Activated CD8-positive, alpha-beta memory T cell treated with anti-CD3 and anti-CD28 coated beads, Interleukin-2, amount 50 U/mL, for 24 hours (primary cell): ENCODE data around the gene DLL4.

Source experiments
- DNase-seq: peaks from one replicate; pipeline ENCODE4 v3.0.0-alpha.2; 2020; ENCODE audit errors: extremely low read depth

DLL4 gene

GRCh38 chr15:40906091-40906990, 22.8 kb upstream of the DLL4 start:
- peak; percentile 39 for DNase-seq

DNA sequence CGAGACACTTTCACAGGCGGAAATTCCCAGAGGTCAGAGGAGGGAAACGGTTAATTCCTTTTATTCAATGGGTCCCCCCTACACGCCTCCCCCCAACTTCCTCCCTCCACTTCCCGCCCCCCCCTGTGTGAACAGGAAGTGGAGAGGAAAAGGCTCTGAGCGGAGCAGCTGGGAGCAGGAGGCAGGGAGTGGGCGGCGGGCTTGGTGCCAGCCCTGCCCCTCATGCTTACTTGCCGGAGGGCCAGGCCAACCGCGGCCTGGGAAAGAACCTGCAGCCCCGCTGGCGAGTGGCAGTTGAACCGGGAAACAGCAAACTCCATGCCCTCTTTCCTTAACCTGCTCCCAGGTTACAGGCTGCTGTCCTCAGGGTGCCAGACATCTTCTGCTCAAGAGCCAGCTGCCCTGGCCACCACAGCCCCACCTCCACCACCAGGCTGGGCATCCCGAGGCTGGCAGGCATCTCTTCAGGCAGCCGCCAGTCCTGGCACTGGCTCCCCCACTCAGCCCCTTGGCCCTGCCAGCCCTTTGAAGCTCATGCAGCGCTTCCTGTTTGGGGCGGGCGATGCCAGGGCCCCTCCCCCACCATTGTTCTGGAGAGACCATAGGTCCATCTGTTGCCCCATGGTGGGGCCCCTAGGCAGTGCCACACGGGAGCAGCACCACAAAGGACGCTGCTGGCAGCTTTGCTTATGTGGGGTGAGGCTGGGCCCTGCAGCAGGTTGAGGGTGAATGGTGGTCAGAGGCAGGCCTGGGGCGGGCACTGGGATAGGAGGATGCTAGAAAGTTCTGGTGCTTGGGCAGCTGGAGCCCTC, 21.9 kb upstream of the DLL4 start:
- DNase-seq: no peak

GRCh38 chr15:40908095-40908494, 21.0 kb upstream of the DLL4 start:
- DNase-seq: no peak

- DNase-seq: no peak
Observed at GRCh38 chr15:40909662-40910630, 19.2 kb upstream of the DLL4 start.

DNA sequence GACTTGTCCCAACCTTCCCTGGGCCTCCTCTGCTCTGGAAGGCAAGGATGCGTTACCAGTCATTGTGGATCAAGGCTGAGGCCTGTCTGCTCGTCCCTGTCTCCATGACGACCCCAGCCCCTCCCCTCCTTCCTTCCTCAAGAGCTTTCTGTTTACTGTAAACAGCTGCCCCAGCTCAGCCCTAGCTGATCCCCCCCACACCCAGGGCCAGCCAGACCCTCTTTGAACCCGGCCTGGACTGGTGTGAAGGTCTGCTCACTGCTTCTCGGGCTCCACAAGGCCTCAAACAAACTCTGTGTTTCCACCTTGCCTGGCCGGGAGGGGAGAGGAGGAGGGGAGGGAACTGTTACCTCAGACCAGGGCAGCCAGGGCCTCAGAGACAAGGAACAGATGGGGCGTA, 18.0 kb upstream of the DLL4 start:
- no peak for DNase-seq

- no peak for DNase-seq
Observed at GRCh38 chr15:40911693-40912092, 17.4 kb upstream of the DLL4 start.

GRCh38 chr15:40912478-40912877, 16.7 kb upstream of the DLL4 start:
- DNase-seq: no peak

GRCh38 chr15:40914013-40914412, 15.1 kb upstream of the DLL4 start:
- no peak for DNase-seq

- DNase-seq: no peak
Observed at GRCh38 chr15:40914486-40914885, 14.7 kb upstream of the DLL4 start.

- no peak for DNase-seq
Observed at GRCh38 chr15:40915116-40915661, 14.0 kb upstream of the DLL4 start.

DNA sequence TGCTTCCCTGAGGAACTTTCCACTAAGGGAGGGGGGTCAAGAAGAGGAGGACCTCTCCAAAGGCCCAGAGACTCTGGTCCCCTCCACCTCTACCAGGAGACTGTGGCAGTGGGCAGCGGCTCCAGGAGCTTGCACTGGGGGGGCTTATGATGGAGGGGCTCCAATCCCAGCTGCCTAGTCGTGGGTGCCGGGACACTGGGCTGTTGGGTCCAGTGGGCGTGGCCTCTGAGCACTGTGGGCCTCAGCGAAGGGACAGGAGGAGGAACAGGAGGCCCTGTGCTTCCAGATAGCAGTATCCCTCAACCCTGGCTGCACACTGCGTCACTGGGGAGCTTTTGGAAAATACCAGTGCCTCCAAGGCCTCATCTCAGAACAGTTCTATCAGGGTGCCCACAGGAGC, 13.5 kb upstream of the DLL4 start:
- DNase-seq: no peak

DNA sequence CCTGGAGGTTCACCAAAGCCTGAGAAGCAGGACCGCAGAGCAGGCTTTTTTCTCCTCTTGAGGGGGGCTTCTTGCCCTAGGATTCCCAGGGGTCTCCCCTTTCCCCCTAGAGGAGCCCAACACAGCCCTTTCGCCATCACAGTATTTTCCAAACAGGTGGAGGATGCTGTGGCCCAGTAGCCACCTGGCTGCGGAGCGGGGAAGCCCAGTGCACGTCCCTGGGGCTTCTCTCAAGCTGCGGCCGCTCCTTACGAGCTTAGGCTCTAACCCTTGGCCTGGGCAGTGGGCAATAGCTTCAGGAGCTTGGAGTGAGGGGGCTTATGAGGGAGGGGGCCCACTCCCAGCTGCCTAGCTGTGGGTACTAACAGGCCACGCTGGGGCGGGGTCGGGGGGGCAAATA, 11.6 kb upstream of the DLL4 start:
- no peak for DNase-seq

DNA sequence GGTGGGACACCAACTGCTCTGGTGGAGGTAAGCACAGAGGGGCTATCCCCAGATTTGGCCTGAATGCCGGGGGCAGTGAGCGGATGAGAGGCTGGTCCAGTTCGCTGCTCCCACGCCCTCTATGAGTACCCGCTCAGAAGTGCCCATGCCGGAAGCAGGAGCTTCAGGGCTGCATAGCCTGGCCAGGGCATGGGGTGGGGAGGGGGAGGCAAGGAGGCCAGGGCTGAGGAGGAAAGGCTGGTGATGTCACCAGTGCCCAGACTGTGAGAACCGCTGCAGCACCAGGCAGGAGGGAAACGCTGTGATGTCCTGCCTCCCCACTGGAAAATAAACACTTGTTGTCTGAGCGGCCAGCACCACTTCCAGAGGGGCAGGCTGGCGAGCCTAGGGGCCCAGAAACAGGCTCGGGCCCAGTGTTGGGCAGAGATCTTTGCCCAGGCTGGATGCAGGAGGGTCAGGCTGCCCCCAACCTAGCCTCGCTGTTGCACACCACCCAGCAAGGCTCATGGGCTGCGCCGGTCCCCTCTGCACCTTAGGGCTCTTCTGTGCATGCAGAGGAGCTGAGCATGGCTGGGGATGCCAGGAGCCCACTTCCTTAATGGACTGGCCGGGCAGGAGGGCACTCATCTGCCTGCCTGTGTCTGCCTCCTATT, 10.9 kb upstream of the DLL4 start:
- no peak for DNase-seq

DNA sequence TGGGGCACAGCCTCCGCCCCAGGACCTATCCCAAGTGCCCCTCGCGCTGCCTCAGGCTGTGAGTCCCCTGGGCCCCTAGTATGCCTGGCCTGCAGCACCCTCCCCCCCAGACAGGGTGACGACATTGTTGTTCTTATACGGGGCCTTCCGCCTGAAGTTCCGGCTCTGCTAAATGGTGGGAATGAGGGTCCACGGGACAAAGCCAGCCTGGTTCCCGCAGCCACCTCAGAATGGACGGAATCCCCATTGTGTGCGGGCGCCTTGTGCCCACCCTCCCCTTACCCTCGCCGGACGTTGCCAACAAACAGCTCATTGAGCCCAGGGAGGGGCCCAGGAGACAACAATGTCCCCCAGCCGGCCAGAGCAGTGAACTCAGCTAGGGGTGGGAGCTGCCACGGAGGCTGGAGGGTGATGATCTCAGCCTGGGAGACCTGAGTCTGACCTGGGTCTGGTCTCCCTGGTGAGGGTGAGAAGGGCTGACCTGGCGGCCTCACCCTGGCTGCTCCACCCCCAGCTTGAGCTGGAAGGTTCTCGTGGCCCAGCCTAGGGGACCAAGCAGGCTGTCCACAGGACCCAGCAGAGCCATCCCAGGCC, 10.2 kb upstream of the DLL4 start:
- DNase-seq: no peak

GRCh38 chr15:40921949-40922607, 7.1 kb upstream of the DLL4 start:
- no peak for DNase-seq

DNA sequence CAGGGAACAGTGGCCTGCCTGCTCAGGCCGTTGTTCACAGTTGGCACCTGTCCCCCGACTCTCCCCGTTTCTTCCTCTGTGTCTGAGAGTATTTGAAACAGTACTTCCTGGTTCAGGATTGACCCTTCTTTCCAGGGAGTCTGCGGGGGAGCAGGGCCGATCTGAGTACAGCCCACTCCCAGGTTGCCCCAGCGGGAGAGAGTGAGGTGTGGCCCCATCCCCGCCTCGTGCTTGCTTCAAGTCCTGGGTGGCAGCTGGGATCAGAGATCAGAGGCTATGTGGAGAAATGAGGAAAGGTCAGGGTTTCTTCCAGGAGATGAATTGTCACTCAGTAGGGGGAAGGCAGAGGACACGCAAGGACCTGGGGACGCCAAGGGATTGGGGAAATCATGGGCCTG, 6.5 kb upstream of the DLL4 start:
- DNase-seq: no peak

DNA sequence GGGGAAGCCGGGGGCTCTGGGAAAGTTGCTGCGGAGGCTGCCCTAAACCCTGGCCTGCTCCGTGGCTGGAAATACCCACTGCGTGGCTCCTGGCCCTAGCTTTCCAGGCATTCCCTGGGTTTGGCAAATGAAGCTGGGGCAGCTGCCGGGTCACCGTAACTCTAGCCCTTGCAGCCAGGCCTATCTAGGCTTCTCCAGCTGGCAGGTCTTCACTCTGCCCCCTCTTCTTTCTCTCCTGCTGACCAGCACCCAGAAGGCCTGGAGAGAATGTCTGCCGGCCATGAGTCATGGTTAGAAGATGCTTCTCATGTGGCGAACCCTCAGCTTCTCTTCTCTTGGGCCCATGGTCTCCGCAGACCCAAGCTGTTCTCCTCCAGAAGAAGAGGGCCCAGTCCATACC, 5.6 kb upstream of the DLL4 start:
- no peak for DNase-seq

DNA sequence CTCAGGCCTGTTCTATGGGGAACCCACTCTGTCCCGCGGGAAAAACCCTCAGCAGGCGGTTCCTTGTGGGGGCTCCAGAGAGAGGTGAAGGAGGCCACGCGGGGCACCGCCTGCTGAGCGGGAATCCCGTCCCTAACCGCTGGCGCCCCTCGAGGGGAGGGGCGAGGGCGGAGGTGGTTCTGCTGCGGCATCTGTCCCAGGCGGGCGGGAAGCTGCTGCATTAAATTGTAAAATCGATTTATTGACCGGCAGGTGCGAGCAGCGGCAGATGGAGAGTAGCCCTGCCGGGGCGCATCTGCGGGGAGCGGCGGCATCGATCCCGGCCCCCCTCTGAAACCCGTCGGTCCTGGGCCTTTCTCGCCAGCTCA, 3.7 kb upstream of the DLL4 start:
- no peak for DNase-seq

GRCh38 chr15:40925863-40926658, 3.1 kb upstream of the DLL4 start:
- DNase-seq: no peak
